CD4-positive, alpha-beta T cell treated with Interleukin-6 at 100 ng/mL for 8 hours (primary cell): Measurements from ENCODE around the gene ZNF223.
A peak's percentile ranks its signal among the peaks of the same experiment; 100 is the strongest.

Source experiments
- DNase-seq: peaks from one replicate; pipeline ENCODE4 v3.0.0-alpha.2; 2020; ENCODE audit warnings: mixed read lengths, low spot score

The ZNF223 gene

GRCh38 chr19:44051650-44052402 lies at the start of gene ZNF223:
ZNF223 (plus strand) TSS chr19:44052036; CDS start chr19:44055177, 3,141 bp downstream.
- peak; percentile 78 for DNase-seq

GRCh38 chr19:44002212-44002565 lies 49.6 kb upstream of the ZNF223 start:
- DNase-seq: no peak

- peak; percentile 88 for DNase-seq
These were observed 49.0 kb upstream of the ZNF223 start, which contains the start of gene ZNF230 for GRCh38 chr19:44002566-44003460. ZNF230 (plus strand) TSS chr19:44002957; CDS start chr19:44007079, 4,122 bp downstream.

- DNase-seq: no peak
These were observed 48.3 kb upstream of the ZNF223 start for GRCh38 chr19:44003461-44004009.

DNA sequence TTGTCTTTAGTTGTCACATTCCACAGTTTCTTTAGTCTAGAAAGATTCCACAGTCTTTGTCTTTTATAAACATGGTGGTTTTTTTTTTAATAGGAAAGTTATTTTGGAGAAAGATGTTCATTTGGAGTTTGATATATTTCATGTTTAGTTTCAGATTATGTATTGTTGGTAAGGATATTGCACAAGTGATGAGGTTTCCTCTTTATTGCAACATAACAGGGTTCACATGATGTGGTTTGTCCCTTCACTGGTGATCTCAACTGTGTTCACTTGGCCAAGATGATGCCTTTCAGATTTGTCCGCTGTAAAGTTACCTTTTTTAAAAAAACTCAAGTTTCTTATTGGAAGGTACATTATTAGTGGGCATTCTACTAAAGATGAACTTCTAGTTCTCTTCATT lies 45.9 kb upstream of the ZNF223 start:
- no peak for DNase-seq

DNA sequence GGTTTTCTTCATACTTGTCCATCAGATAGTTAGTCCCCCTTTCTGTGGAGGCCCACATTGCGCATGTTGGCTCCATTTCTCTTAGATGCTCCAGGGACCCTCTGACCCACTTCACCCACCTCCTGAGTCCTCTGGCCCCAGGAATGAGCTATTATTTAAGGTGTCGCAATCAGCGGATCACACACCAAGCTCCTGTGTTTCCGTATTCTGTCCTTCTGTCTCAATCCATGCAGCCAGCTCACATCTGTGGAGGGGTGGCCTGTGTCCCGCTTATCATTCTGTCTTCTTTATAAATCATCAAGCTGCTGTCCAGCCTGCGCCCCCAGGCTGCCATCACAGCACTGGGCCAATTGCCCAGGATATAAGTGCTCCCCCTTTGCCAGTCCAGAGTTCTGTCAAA lies 44.4 kb upstream of the ZNF223 start:
- no peak for DNase-seq

GRCh38 chr19:44010468-44010867 lies 41.4 kb upstream of the ZNF223 start:
- DNase-seq: no peak

- DNase-seq: no peak
These were observed 32.3 kb upstream of the ZNF223 start for GRCh38 chr19:44019498-44019897.

DNA sequence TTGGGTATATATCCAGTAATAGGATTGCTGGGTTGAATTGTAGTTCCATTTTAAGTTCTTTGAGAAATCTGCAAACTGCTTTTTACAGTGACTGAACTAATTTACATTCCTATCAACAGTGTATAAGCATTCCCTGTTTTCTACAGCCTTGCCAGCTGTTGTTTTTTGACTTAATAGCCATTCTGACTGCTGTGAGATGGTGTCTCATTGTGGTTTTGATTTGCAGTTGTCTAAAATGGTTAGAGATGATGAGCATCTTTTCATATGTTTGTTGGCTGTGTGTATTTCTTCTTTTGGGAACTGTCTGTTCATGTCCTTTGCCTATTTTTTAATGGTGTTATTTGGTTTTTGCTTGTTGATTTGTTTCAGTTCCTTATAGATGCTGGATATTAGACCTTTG lies 30.6 kb upstream of the ZNF223 start:
- DNase-seq: no peak

DNA sequence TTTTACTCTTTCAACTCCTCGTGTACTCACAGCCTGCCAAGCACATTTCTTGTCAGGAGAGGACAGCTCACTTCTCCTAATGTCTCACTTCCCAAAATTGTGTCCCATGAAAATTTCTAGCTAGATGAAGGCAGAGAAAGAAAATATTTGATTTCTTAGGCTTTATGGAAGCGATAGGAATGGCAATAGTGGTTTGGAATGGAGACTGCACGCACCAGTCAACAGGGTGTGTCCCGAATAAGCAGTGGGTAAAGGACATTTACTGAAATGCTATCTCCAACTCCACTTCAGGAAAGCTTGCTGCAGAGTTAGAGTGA lies 27.0 kb upstream of the ZNF223 start:
- no peak for DNase-seq

DNA sequence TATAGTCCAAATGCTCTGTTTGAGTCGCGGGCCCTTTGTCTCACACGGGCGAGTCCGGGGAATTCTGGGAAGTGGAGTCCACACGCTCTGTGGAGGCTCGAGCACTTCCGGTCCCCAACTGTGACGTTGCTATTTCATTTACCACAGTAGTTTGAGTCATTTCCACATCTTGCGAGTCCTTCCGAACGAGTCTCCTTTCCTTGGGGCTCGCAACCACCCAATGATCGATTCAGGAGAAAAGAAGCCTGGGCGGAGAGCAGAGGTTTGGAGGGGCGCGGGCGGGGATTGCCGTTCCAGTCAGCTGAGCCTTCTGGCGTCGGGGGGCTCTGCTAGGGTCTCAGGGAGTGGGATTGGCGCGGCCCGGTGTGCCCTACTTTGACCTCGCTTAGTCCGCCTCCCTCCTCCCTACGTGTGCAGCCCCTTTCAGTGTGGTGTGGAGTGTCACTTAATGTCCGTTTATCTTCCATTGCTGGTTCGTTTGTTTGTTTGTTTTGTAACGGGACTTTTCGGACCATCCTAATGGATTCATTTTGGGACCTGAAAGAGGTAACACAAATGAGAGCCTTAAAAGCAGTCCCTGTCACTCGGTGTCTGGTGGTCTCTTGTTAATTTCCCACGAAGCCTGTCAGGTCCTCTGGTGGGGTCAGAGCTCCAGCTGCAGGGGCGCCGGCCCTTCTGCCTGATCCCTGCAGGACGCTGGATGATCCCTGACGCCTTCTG lies 26.5 kb upstream of the ZNF223 start, which contains the start of gene ZNF222:
Gene ZNF222, plus strand, starts transcription at position 163 of the 720 bp plus-strand sequence. Its CDS starts 58 bp downstream, at position 221.
- DNase-seq: peak; percentile 80

GRCh38 chr19:44026622-44027021 lies 25.2 kb upstream of the ZNF223 start:
- no peak for DNase-seq

DNA sequence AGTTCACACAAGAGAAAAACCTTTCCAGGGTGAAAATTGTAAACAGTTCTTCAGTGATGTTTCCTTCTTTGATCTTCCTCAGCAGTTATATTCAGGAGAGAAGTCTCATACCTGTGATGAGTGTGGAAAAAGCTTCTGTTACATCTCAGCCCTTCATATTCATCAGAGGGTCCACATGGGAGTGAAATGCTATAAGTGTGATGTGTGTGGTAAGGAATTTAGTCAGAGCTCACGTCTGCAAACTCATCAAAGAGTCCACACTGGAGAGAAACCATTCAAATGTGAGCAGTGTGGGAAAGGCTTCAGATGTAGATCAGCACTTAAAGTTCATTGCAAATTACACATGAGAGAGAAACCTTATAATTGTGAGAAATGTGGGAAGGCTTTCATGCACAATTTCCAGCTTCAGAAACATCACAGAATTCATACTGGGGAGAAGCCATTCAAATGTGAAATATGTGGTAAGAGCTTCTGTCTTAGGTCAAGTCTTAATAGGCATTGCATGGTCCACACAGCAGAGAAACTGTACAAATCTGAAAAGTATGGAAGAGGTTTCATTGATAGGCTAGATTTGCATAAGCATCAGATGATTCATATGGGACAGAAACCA lies 19.7 kb upstream of the ZNF223 start:
- no peak for DNase-seq

DNA sequence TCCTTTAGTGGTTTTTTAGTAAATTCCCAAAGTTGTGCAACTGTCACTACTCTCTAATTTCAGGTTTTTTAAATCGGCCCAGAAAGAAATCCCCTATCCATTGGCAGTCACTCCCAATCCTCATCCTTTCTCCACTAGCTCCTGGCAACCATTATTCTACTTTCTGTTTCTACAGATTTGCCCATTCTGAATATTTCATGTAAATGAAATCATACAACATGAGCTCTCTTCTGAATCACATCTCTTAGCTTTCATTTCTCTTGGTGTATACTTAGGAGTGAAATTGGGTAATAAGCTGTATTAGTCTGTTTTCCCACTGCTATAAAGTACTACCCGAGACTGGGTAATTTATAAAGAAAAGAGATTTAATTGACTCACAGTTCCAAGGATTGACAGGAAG lies 9.7 kb upstream of the ZNF223 start:
- DNase-seq: no peak

DNA sequence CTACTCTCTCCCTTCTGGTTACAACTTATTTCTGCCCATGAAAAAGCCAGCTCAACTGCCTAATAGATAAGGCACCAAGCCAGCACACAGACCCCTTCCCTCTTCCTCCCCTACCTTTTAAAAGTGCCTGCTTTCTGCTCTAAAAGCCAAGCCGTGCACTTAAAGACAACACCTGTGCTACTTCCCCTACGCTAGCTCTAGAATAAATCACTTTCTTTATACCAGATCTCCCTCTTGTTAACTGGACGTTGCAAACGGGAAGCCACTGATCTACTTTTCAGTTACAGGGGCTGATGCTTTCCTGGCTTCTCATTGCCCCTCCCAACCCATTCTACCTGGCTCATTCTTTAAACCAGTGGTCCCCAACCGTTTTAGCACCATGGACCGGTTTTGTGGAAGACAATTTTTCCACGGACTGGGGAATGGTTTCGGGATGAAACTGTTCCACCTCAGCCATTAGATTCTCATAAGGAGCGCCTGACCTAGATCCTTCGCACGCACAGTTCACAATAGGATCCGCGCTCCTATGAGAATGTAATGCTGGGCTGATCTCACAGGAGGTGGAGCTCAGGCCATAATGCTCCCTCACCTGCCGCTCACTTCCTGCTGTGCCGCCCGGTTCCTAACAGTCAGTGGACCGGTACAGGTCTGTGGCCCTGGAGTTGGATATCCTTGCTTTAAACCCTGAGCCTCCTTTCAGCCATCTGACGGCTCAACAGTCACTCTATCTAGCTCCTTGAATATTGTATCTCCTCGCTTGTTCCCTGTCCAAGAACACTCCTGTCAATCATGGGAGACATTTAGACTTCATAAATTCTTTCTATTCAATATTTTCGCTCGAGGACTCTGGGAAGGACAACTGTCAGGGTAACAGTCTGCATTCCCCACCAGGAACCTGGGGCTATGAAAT lies 841 bp upstream of the ZNF223 start:
- DNase-seq: peak; percentile 11

- DNase-seq: no peak
These were observed 4.0 kb downstream of the ZNF223 start for GRCh38 chr19:44055870-44056269.

DNA sequence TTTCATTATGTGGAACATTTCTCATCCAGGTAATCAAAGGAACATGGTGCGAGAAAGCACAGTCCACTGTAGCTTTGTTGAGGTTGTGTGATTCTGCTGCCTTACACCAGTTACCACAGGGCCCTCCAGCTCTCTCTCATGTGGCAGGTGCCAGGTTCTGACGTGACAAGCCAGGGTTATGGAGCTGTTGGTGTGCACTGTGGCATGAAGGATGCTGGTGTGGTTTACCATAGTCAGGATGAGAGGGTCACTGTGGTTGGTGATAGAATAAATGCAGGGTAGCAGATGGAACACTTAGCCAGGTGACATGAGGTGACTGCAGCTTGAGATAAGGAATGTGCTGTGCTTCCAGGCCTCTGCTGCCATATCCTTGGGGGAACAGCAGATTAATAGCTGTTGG lies 7.4 kb downstream of the ZNF223 start:
- DNase-seq: no peak

DNA sequence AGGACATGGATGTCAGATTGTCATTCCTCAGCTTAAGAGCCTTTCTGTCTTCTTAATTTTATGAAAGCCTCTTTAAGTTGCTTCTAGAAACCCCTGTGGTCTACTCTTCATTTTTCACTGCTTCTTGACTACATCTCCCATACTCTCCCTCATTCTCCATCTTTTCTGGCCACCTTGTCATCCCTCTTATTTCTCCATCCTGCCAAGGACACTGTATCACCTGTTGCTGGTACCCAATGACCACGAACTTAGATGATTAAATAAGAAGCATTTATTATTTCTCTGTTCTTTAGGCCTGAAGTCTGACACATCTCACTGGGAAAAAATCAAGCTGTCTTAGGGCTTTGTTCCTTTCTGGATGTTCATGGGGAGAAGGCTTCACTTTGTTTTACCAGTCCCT lies 9.2 kb downstream of the ZNF223 start:
- no peak for DNase-seq

DNA sequence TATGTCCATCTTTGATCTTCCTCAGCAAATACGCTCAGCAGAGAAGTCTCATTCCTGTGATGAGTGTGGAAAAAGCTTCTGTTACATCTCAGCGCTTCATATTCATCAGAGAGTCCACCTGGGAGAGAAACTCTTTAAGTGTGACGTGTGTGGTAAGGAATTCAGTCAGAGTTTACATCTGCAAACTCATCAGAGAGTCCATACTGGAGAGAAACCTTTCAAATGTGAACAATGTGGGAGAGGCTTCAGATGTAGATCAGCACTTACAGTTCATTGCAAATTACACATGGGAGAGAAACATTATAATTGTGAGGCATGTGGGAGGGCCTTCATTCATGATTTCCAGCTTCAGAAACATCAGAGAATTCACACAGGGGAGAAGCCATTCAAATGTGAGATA lies 14.5 kb downstream of the ZNF223 start:
- no peak for DNase-seq

GRCh38 chr19:44069415-44069814 lies 17.6 kb downstream of the ZNF223 start:
- no peak for DNase-seq
